ENCODE data around the gene ETV3.

DNA sequence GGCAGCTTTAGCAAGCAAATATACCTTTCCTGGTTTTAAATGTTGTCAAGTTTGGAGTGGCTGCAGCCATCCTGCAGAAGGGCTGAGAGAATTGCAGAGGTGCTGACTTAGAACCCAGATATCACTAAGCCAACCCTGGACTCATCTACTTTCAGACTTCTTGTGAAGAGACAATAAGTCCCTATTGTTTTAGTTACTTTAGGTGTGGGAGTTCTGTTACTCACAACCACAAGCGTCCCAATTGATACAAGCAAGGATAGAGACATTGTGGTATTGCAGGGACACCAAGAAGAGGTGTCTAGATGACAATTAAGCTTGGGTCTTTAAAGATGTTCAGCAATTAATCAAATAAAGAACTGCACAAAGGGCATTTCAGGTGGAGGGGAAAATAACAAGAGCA is 8.8 kb upstream of the ETV3 start:
- TF ChIP-seq POLR2A (IDR thresholded peaks at IDR 0.05; ENCODE audit: control extremely low read depth in 1 of 2, low read depth in 2 of 2, low read length in 2 of 2) (no peak), JUND (IDR thresholded peaks at IDR 0.05; ENCODE audit: low read length) (no peak), EP300 (IDR thresholded peaks at IDR 0.05; ENCODE audit: borderline replicate concordance in 1 of 2, low read depth in 2 of 2, low read length in 2 of 2) (no peak)
- TF ChIP-seq, protein P1, sequence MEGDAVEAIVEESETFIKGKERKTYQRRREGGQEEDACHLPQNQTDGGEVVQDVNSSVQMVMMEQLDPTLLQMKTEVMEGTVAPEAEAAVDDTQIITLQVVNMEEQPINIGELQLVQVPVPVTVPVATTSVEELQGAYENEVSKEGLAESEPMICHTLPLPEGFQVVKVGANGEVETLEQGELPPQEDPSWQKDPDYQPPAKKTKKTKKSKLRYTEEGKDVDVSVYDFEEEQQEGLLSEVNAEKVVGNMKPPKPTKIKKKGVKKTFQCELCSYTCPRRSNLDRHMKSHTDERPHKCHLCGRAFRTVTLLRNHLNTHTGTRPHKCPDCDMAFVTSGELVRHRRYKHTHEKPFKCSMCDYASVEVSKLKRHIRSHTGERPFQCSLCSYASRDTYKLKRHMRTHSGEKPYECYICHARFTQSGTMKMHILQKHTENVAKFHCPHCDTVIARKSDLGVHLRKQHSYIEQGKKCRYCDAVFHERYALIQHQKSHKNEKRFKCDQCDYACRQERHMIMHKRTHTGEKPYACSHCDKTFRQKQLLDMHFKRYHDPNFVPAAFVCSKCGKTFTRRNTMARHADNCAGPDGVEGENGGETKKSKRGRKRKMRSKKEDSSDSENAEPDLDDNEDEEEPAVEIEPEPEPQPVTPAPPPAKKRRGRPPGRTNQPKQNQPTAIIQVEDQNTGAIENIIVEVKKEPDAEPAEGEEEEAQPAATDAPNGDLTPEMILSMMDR (IDR thresholded peaks at IDR 0.05; ENCODE audit: control extremely low read depth in 1 of 3, insufficient read depth in 1 of 3, low read depth in 1 of 3, low read length in 3 of 3), result no peak

All from H1 (cell line).